Mesothelial cell of epicardium (in vitro differentiated cells): ENCODE results near the gene SNRPA1. TPM values are rescaled to one million over a fixed set of nuclear protein-coding genes. Genes with fewer than 3 reads are reported as not detected.

ENCODE experiments used
- DNase-seq, 2 experiments: peaks; one replicate each; pipeline ENCODE4 v3.0.0; 2021; ENCODE audit warnings: low spot score in 2 of 2; ENCODE audit not compliant: unreplicated experiment in 2 of 2
- H3K27ac Mint-ChIP-seq: 2 replicates; pipeline ENCODE4 v1.8.0; 2021; ENCODE audit warnings: mixed read lengths
- H3K27me3 Mint-ChIP-seq: 2 replicates; pipeline ENCODE4 v1.8.0; 2021; ENCODE audit warnings: low read depth, mixed read lengths
- H3K36me3 Mint-ChIP-seq: 2 replicates; pipeline ENCODE4 v1.8.0; 2021; ENCODE audit warnings: mixed read lengths
- H3K4me1 Mint-ChIP-seq: 2 replicates; pipeline ENCODE4 v1.8.0; 2021; ENCODE audit warnings: mixed read lengths
- H3K4me3 Mint-ChIP-seq: 2 replicates; pipeline ENCODE4 v1.8.0; 2021; ENCODE audit warnings: mild to moderate bottlenecking, moderate library complexity, mixed read lengths
- H3K9me3 Mint-ChIP-seq: 2 replicates; pipeline ENCODE4 v1.8.0; 2021; ENCODE audit warnings: mixed read lengths
- total RNA-seq: library from RNA; stranded (reverse); gene quantifications from 3 replicates; pipeline ENCODE4 v1.2.1, GENCODE V29; 2021
- TF ChIP-seq, protein P1 (sequence below): fragments of 200-600 bp; sonication (generic); IDR thresholded peaks from one replicate; pipeline ENCODE4 v1.5.0; 2021; ENCODE audit warnings: antibody characterized with exemption; ENCODE audit not compliant: unreplicated experiment

The SNRPA1 gene
- total RNA-seq, 1 donor from 2014 or later, result 82.8 TPM

DNA sequence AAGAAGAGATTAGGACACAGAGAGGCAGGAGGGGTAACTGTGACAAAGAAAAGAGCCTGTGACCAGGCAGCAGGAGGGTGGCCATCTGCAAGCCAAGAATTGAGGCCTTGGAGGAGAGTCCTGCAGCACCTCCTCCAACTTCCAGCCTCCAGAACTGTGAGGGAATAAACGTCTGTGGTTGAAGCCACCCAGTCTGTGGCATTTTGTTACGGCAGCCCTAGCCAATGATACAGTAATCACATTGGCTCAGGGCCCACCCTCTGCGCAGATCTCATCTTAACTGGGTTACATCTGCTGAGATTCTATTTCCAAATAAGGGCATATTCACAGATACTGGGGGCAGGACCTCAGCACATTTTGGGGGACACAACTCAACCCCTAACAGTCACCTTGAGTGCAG lies 29.0 kb downstream of the SNRPA1 start:
- H3K27me3 Mint-ChIP-seq, result peaks cover 5% of the 10 kb centered on the region
- peaks cover 7% of the 10 kb centered on the region for H3K36me3 Mint-ChIP-seq
- no peak overlapping the region for H3K4me3 Mint-ChIP-seq
- TF ChIP-seq, protein P1, sequence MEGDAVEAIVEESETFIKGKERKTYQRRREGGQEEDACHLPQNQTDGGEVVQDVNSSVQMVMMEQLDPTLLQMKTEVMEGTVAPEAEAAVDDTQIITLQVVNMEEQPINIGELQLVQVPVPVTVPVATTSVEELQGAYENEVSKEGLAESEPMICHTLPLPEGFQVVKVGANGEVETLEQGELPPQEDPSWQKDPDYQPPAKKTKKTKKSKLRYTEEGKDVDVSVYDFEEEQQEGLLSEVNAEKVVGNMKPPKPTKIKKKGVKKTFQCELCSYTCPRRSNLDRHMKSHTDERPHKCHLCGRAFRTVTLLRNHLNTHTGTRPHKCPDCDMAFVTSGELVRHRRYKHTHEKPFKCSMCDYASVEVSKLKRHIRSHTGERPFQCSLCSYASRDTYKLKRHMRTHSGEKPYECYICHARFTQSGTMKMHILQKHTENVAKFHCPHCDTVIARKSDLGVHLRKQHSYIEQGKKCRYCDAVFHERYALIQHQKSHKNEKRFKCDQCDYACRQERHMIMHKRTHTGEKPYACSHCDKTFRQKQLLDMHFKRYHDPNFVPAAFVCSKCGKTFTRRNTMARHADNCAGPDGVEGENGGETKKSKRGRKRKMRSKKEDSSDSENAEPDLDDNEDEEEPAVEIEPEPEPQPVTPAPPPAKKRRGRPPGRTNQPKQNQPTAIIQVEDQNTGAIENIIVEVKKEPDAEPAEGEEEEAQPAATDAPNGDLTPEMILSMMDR, result no peak
- no peaks in the 10 kb centered on the region for H3K4me1 Mint-ChIP-seq
- no peaks in the 10 kb centered on the region for H3K9me3 Mint-ChIP-seq
- no peak overlapping the region for H3K27ac Mint-ChIP-seq
- peak in 1 of 2 experiments; percentile 5 for DNase-seq

DNA sequence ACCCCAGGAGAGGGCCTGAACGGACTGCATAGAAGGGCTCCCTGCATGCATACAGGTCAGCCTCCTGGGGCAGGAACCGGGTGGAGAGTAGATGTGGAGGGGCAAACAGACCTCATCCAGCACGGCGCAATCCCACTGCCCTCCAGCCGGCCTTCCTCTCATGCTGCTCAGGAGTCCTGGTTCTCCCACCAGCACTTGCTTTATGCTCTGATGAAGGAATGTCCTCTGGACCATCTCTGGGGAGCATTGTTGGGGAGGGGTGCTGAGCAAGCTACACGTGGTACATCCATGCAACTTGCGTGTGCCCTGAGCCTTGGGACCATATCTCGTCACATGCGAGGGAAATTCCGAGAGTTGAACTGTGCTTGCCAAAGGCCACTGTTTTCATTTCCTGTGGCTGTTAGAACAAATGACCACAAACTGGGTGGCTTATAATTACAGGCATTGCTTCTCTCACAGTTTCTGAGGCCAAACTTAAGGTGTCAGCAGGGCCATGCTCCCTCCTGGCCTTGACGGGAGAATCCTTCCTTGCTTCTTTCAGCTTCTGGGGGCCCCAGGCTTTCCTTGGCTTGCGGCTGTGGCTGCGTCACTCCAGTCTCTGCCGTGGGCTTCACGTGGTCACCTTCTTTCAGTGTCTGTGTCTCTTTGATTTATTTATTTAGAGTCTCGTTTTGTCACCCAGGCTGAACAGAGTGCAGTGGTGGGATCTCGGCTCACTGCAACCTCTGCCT lies 30.0 kb downstream of the SNRPA1 start:
- TF ChIP-seq, protein P1, result no peak
- H3K4me3 Mint-ChIP-seq, result no peak overlapping the region
- H3K27ac Mint-ChIP-seq, result no peak overlapping the region
- H3K4me1 Mint-ChIP-seq, result no peaks in the 10 kb centered on the region
- no peak for DNase-seq
- H3K9me3 Mint-ChIP-seq, result no peaks in the 10 kb centered on the region
- peaks cover 3% of the 10 kb centered on the region for H3K36me3 Mint-ChIP-seq
- H3K27me3 Mint-ChIP-seq, result peaks cover 8% of the 10 kb centered on the region

DNA sequence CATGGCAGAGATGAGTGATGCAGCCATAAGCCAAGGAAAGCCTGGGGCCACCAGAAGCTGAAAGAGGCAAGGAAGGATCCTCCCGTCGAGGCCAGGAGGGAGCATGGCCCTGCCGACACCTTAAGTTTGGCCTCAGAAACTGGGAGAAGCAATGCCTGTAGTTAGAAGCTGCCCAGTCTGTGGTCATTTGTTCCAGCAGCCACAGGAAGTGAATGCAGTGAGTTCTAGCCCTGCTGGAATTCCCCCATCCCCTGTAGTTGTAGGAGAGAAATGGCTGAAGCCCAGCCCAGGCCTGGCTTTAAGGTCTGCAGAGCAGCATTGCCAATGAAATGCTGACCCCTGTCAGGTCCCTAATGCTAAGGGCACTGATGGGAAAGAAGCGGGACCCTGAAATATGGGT lies 31.0 kb downstream of the SNRPA1 start:
- Mint-ChIP-seq H3K27me3 (peaks cover 14% of the 10 kb centered on the region), H3K9me3 (no peaks in the 10 kb centered on the region), H3K36me3 (no peaks in the 10 kb centered on the region), H3K27ac (no peak overlapping the region), H3K4me3 (no peak overlapping the region), H3K4me1 (no peaks in the 10 kb centered on the region)
- TF ChIP-seq, protein P1, result no peak
- DNase-seq, result no peak

DNA sequence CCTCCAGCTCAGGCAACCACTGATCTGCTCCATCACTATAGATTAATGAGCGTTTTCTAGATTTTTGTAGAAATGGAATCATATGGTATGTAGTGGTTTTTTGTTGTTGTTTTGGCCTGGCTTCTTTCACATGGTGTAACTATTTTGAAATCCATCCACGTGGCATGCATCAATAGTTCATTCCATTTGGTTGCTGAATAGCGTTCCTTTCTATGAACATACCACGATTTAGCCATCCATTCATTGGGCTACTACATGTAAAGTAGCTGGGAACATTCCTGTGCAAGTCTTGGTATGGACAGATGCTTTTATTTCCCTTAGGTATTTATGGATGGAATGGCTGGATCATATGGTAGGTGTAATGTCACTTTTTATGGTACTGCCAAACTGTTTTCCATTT lies 32.5 kb downstream of the SNRPA1 start:
- H3K36me3 Mint-ChIP-seq, result no peaks in the 10 kb centered on the region
- TF ChIP-seq, protein P1, result no peak
- no peak overlapping the region for H3K27ac Mint-ChIP-seq
- peaks cover 2% of the 10 kb centered on the region for H3K4me1 Mint-ChIP-seq
- no peak overlapping the region for H3K4me3 Mint-ChIP-seq
- H3K9me3 Mint-ChIP-seq, result no peaks in the 10 kb centered on the region
- DNase-seq, result no peak
- H3K27me3 Mint-ChIP-seq, result peaks cover 14% of the 10 kb centered on the region

DNA sequence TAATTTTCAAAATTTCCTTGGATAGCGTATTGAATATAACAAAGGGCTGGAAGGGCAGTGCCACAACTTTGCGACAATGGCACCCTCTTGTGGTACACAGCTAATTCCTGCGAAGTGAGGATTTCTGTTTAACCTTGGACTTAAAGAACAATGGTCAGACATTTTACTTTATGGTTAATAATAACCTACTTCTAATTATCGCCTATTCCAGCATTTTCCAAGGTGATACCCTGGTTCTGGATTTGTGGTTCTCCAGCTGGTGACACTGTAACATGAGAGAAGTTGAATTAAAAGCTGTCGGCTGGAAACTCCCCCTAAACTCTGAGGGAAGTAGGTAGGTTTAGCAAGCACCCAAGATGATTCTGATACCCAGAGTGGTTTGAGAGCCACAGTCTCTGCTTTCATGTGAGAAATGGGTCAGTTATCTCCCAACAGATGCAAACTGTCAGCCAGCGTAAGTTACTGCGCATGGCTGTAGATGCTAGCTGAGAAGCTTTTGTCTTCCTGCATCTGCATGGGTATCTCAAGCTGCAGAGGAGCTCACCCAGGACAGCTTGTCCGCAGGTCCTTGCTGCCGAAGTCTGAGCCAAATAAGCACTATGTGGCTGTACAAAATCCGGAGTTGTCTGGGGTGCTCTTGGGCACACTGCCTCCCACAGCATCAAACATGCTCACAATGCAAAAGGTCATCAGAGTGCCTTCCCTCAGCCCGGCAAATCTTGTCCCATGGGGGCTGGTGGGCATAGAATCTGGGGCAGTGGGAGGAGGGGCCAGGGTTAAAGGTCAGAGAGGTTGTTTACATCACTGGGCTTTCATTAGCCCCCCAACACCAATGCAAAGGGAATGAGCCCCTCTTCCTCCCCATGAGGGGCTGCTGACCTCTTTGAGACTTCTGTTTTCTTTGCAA lies 36.6 kb downstream of the SNRPA1 start:
- Mint-ChIP-seq H3K27me3 (peaks cover 14% of the 10 kb centered on the region), H3K9me3 (no peaks in the 10 kb centered on the region), H3K4me3 (no peak overlapping the region), H3K4me1 (peaks cover 9% of the 10 kb centered on the region), H3K36me3 (no peaks in the 10 kb centered on the region), H3K27ac (peak overlapping the region; percentile 34)
- TF ChIP-seq, protein P1, result peak; percentile 64
- DNase-seq, result peak; percentile 35 to 61
